Measurements from ENCODE around the gene IGHMBP2. TPM values are rescaled to one million over a fixed set of nuclear protein-coding genes. Genes with fewer than 3 reads are reported as not detected.

The IGHMBP2 gene
- total RNA-seq, 1 experiment from 2014 or later = 27.8 TPM

DNA sequence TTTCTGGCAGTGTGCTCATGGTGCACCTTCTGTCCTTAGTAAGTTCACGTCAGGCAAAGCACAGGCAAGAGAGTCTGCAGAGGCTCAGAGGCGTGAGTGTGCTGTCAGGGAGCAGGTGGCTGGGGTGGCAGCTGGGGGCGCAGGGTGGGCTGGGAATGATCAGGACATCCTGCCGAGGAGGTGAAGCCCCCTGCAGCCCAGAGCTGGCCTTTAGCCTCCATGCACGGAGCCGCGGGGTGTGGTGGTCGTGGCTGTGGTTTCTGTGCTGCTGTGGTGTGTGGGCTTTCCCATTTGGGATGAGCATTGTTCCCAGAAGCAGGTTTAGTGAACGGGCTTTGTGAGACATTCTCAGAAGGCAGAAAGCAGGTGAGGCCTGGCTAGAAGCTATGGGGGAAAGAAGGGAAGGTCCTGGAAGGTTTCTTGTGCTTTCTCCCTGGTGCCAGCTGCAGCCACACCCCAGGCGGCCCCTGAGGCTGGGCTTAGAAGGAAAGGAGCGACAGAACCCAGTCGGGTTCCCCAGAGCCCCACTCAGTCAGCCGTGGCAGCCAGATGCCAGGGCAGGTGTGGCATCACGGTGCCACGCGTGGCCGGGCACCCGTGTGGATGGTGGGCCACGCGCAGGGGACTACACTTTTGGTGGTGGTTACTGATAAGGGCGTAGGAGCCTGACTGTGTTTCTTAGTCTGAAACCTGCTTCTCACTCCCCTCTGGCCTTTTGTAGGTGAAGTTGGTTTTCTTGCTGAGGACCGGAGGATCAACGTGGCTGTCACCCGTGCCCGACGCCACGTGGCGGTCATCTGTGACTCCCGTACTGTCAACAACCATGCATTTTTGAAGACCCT is 32.0 kb downstream of the IGHMBP2 start:
- intact Hi-C loops (cut with micrococcal nuclease; ENCODE audit: unreplicated experiment) (no loop called here), in situ Hi-C loops (cut with HindIII; ENCODE audit: low pct_unique_long_range_greater_than_20kb, low sequenced_read_pairs) (no loop called here)
- Histone ChIP-seq H3K4me3 (ENCODE audit: low read depth in 2 of 2, low read length in 2 of 2) (no peak overlapping the region), H3K27me3 (ENCODE audit: control insufficient read depth, insufficient read depth, low read length) (no peaks in the 10 kb centered on the region), H3K4me1 (ENCODE audit: control insufficient read depth, insufficient read depth, low read length) (no peaks in the 10 kb centered on the region), H3K36me3 (ENCODE audit: control insufficient read depth, insufficient read depth, low read length) (no peaks in the 10 kb centered on the region; the same call in 1 of the 2 replicates), H3K27ac (ENCODE audit: low read length) (no peak overlapping the region), H3K9me3 (ENCODE audit: control insufficient read depth, insufficient read depth, low read depth, low read length) (no peaks in the 10 kb centered on the region)
- POLR2A ChIA-PET = no interaction called here
- DNase-seq (ENCODE audit: low read depth, low spot score) (no peak), ATAC-seq (no peak)
- BruUV-seq (replicated peaks) = no TSS peak
- TF ChIP-seq TCF7L2 (IDR thresholded peaks at IDR 0.05; ENCODE audit: low read depth, low read length) (no peak), POLR2AphosphoS5 (IDR thresholded peaks at IDR 0.05; ENCODE audit: low read depth, low read length) (no peak)
- TF ChIP-seq, protein P1, sequence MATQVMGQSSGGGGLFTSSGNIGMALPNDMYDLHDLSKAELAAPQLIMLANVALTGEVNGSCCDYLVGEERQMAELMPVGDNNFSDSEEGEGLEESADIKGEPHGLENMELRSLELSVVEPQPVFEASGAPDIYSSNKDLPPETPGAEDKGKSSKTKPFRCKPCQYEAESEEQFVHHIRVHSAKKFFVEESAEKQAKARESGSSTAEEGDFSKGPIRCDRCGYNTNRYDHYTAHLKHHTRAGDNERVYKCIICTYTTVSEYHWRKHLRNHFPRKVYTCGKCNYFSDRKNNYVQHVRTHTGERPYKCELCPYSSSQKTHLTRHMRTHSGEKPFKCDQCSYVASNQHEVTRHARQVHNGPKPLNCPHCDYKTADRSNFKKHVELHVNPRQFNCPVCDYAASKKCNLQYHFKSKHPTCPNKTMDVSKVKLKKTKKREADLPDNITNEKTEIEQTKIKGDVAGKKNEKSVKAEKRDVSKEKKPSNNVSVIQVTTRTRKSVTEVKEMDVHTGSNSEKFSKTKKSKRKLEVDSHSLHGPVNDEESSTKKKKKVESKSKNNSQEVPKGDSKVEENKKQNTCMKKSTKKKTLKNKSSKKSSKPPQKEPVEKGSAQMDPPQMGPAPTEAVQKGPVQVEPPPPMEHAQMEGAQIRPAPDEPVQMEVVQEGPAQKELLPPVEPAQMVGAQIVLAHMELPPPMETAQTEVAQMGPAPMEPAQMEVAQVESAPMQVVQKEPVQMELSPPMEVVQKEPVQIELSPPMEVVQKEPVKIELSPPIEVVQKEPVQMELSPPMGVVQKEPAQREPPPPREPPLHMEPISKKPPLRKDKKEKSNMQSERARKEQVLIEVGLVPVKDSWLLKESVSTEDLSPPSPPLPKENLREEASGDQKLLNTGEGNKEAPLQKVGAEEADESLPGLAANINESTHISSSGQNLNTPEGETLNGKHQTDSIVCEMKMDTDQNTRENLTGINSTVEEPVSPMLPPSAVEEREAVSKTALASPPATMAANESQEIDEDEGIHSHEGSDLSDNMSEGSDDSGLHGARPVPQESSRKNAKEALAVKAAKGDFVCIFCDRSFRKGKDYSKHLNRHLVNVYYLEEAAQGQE (IDR thresholded peaks at IDR 0.05; ENCODE audit: insufficient read depth in 1 of 2, low read depth in 2 of 2, low read length in 1 of 2) = no peak
- CTCF ChIA-PET = no interaction called here

DNA sequence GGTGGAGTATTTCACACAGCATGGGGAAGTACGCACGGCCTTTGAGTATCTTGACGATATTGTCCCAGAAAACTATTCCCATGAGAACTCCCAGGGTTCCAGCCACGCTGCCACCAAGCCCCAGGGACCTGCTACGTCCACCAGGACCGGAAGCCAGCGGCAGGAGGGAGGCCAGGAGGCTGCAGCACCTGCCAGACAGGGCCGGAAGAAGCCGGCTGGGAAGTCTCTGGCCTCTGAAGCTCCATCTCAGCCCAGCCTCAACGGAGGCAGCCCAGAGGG is 32.6 kb downstream of the IGHMBP2 start:
- Histone ChIP-seq H3K36me3 (ENCODE audit: control insufficient read depth, insufficient read depth, low read length) (no peaks in the 10 kb centered on the region; the same call in 1 of the 2 replicates), H3K4me1 (ENCODE audit: control insufficient read depth, insufficient read depth, low read length) (no peaks in the 10 kb centered on the region), H3K9me3 (ENCODE audit: control insufficient read depth, insufficient read depth, low read depth, low read length) (no peaks in the 10 kb centered on the region), H3K27ac (ENCODE audit: low read length) (no peak overlapping the region), H3K4me3 (ENCODE audit: low read depth in 2 of 2, low read length in 2 of 2) (no peak overlapping the region), H3K27me3 (ENCODE audit: control insufficient read depth, insufficient read depth, low read length) (no peaks in the 10 kb centered on the region)
- ChIA-PET CTCF (no interaction called here), POLR2A (no interaction called here)
- in situ Hi-C loops (cut with HindIII; ENCODE audit: low pct_unique_long_range_greater_than_20kb, low sequenced_read_pairs) = no loop called here
- no peak for ATAC-seq
- DNase-seq (ENCODE audit: low read depth, low spot score) = no peak
- BruUV-seq (replicated peaks) = no TSS peak
- intact Hi-C loops (cut with micrococcal nuclease; ENCODE audit: unreplicated experiment) = no loop called here
- TF ChIP-seq SIN3A (IDR thresholded peaks at IDR 0.05; ENCODE audit: borderline replicate concordance, insufficient read depth, low read depth, low read length) (no peak), POLR2AphosphoS5 (IDR thresholded peaks at IDR 0.05; ENCODE audit: low read depth, low read length) (no peak), TCF7L2 (IDR thresholded peaks at IDR 0.05; ENCODE audit: low read depth, low read length) (no peak)
- TF ChIP-seq, protein P2, sequence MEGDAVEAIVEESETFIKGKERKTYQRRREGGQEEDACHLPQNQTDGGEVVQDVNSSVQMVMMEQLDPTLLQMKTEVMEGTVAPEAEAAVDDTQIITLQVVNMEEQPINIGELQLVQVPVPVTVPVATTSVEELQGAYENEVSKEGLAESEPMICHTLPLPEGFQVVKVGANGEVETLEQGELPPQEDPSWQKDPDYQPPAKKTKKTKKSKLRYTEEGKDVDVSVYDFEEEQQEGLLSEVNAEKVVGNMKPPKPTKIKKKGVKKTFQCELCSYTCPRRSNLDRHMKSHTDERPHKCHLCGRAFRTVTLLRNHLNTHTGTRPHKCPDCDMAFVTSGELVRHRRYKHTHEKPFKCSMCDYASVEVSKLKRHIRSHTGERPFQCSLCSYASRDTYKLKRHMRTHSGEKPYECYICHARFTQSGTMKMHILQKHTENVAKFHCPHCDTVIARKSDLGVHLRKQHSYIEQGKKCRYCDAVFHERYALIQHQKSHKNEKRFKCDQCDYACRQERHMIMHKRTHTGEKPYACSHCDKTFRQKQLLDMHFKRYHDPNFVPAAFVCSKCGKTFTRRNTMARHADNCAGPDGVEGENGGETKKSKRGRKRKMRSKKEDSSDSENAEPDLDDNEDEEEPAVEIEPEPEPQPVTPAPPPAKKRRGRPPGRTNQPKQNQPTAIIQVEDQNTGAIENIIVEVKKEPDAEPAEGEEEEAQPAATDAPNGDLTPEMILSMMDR (IDR thresholded peaks at IDR 0.05) = no peak
- TF ChIP-seq, protein P1 (IDR thresholded peaks at IDR 0.05; ENCODE audit: insufficient read depth in 1 of 2, low read depth in 2 of 2, low read length in 1 of 2) = no peak

Measured in Panc1 (cell line).